GM21576 (cell line): Measurements from ENCODE around the gene RIPOR3.
"Not testable (repeated sequence)": the region's sequence is repeated elsewhere in the genome, so short reads cannot be mapped to it uniquely, and the experiment has no call there.

Source experiments
- ATAC-seq: cut with Tn5 transposase; IDR thresholded peaks from one replicate; pipeline ENCODE4 v1.9.1; 2021; ENCODE audit warnings: mild to moderate bottlenecking, moderate library complexity; ENCODE audit not compliant: unreplicated experiment

The RIPOR3 gene

DNA sequence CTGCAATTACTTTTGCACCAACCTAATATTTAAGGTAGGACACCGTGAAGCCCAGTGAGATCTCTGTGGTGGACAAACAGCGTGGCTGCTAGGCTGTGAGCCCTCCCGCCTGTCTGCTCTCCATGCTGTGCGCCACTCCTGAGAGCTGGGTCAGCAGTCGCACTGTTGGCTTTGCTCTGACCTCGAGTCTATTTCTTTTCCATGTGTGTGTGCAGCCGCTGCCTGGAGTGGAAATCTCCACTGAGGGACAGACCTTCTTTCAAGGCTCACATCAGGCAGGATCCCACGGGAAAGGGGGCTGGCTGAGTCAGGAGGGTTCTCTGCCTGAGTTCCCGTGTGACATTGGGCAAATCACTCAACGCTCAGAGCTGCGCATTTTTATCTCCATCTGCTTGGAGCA is 27.1 kb downstream of the RIPOR3 start:
- no peak for ATAC-seq

DNA sequence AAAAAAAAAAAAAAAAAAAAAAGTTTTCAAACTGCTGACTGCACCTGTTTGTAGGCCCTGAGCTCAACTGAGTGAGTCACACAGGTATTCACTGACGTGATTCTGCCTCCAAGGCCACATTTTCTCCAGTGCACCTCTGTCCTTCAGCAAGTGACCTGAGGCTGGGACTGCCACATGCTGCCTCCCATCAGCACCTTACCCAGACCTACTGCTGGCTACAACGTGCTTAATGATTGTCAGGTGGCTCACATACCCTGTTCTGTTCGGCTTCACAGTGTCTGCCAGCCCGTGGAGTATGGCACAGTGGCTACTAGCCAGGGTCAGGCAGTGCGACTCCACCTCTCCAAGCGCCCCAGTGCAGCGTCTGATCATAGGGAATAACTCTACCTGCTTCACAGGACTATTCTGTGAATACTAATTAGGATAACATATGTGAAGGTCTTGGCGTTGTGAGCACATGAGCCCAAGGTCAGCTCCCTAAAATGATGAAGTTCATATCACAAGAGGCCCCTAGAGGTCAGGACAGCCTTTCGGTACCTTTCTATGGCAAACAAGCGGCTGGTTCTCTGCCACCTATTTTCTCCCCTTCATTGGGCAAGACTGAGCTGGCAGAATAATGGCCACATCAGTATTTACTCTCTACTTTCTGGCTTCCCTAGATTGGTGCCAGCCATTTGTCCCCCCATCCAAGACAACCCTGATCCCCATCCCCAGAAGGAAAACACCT is 28.1 kb downstream of the RIPOR3 start:
- no peak for ATAC-seq

DNA sequence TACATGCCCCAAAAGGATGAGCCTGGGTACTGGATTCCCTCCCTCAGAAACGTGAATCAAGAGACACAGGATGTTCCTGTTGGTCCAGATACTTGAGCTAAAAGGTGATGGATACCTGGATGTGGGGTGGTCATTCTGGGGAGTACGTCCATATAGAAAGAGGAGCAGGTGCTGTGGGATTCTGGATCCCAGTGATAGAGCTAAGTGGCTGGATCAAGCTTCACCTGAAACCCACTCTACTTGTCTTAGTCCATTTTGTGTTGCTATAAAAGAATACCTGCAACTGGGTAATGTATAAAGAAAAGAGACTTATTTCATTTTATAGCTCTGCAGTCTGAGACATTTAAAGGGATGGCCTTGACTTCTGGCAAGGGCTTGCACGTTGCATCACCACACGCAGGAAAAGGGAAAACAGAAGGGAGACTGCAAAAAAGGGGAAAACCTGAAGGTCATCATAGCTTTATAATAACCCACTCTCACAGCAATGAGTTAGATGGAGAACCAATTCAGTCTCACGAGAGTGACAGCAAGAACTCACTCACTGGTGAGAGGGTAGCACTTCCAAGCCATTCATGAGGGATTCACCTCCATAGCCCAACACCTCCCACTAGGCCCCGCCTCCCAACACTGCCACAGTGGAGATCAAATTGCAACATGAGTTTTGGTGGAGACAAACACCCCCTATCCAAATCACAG is 31.2 kb downstream of the RIPOR3 start:
- ATAC-seq = no peak

DNA sequence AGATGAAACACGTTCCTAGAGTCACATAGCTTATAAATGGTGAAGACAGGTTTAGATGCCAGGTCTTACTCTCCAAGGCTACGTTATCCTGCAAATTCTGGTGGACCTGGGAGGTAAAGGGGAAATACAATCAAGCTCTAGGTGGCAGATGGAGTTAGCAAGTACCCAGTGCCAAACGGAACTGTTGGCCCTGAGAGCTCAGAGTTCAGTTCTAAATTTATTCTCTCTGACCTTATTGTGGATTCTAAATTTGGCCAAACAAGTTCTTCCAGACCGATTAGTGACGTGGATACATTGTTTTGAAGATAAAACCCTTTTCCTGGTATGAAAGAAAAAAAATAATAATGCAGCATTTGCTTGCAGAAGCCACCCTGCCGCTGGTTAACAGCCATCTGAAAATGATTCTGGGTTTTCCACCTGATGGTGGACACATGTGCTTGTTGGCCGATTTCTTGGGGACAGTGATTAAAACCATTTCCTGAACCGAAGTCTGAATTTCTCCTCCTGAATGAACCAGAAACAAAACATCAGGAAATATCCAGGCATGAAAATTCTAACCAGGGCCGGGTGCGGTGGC is 32.5 kb downstream of the RIPOR3 start:
- ATAC-seq = no peak

DNA sequence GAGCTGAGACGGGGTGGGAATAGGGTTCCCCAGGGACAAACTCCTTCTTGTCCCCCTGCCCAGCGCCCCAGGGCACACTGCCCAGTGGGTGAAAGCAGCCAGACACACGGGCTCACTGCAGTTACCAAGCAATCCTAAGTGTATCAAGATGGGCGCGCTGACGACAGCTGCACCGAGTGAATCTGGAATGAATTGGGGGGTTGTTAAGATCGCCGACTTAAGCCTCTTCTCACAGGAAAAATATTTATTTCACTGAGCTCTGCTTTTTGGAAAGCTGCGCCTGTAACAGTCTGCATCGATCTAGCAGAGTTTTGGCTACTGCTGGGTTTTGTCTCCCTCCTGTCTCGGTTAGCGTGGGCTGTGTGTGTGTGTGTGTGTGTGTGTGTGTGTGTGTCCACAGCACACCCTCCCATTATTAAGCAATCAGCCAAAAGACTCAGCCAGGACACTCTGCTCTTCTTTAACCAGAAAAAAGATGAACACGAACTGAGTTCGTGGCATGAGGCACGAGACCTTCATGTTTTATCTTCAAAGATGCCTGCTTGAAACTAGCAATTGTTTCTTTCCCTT is 35.9 kb downstream of the RIPOR3 start:
- ATAC-seq = no peak

DNA sequence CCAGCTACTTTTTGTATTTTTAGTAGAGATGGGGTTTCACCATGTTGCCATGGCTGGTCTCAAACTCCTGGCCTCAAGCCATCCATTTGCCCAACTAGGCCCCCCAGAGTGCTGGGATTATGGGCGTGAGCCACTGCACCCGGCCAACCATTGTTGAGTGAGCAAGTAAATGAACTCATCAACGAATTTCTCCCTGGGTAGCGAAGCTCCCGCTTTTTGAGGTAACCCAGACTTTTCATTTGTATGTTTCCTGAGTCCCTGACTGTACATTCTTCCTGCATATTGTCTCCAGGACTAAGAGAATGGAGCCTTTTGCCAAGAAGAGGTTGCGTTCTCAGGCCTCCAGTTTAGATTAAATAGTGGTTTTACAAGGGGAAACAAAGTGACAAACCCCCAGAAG is 36.4 kb downstream of the RIPOR3 start:
- ATAC-seq = no peak

DNA sequence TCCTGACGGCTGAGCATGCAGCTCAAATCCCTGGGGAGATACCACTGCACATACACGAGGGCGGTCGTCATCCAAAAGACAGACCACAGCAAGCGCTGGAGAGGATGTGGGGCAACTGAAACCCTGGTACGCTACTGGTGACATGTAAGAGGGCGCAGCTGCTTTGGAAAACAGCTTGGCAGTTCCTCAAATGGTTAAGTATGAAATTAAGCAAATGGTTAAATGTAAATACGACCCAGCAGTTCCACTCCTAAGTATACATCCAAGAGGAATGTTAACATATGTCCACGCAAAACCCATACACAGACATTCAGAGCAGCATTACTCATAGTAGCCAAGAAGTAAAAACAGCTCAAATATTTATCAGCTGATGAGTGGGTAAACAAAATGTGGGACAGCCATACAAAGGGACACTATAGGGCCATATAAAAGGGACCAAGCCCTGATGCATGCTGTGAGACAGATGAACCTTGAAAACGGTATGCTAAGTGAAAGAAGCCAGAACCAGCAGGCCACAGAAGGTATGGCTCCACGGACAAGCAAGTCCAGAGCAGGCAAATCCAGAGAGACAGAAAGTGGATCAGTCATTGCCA is 38.5 kb downstream of the RIPOR3 start:
- no peak for ATAC-seq

DNA sequence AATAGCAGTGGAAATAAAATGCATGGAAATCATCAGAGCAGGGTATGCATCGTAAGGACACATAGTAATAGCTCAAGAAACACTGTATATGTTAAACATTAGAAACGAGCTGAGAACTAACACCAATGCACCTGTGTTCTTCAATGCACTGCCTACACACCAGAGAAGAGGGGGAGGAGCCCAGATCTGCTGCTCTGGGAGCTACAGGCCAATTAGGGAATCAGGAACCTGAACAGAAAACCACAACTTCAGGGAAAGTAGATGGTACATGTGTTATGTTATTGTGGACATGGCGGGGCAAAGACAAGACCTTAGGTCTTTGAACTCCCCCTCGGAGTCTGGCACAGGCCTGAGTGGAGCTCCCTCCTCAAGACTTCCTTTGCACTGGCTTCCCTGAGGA is 39.7 kb downstream of the RIPOR3 start:
- no peak for ATAC-seq

DNA sequence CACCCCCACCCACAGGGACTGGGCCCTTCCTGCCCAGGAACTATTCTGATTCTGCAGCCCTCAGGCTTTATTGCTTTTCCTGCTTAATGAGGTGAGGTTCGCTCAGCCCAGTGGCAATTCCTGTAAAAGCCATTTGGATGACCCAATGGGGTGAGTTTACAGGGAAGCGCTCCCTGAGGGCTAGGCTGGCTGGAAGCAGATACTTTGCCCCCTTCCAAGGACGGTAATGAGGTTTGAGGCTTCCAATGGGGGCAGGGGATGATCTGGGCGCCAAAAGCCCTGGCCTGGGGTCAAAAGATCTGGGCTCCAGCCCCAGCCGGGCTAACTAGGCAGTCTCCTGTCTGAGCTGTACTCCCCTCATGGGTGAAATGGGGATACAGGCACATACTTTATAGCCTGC is 41.8 kb downstream of the RIPOR3 start:
- no peak for ATAC-seq

DNA sequence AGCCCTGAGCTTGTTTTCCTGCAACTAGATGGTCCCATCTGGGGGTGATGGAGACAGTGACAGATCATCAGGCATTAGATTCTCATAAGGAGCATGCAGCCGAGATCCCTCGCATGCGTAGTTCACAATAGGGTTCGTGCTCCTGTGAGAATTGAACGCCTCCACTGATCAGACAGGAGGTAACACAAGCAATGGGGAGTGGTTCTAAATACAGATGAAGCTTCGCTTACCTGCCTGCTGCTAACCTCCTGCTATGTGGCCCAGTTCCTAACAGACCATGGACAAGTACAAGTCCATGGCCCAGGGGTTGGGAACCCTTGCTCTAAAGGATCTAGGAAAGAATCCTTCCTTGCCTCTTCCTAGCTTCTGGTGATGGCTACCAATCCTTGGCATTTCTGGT is 42.7 kb downstream of the RIPOR3 start:
- no peak for ATAC-seq

DNA sequence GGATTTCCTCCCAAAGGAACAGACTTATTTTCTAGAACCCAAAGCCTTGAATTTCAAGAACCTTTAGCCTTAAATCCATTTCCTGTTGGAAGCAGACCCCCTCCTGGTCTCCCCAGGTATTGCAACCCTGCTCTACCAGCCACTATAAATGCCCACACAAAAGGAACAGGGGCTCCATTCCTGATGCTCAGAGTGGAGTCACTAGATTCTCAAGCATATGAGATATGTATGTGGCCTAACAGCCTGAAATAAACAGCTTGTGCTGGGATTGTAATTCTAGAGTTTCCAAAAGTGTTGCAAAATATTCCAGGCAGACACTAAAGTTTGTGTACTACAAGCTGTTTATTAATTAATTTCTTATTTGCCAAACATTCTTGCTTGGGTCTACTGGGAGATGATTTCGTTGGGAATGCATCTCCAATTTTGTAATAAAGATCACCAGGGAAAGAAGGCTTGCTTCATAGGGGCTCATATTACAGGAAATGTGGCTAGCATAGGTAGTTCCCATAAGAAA is 44.8 kb downstream of the RIPOR3 start:
- ATAC-seq = no peak

DNA sequence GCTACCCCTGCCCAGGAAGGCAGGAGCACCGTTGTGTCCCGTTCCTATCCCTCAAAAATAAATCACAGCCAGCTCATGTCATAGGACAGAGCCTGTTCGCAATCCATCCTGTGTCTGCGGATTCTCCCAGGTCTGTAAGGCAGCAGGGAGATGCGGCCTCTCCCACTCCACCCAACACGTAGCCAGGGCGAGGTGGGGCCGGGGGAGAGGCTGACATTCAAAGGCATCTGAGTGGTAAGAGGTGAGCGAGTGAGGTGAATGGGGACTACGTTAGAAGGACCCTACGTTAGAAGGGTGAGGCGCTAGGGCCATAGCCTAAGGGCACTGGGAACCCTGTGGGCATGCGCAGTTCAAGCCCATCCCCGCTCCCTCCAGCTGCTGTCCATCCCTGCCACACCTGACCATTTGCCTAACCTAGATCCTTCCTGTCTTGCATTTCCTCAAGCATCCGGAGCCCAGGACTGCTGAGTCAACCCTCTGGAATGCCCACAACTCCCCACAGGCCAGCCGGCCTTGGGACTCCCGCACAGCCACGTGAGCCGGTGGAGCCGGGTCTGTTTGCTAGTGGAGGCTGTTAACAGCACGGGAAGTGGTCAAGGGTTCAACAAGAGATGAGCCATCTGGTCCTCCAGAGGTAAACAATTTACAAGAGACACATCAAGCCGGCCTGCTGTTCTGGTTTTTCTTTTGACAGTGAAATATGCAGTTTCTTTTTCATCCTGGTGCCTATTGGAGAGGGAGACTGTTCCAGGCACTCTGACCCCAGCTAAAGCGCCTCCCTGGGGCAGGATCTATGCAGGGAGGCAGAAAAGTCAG is 45.9 kb downstream of the RIPOR3 start:
- no peak for ATAC-seq

DNA sequence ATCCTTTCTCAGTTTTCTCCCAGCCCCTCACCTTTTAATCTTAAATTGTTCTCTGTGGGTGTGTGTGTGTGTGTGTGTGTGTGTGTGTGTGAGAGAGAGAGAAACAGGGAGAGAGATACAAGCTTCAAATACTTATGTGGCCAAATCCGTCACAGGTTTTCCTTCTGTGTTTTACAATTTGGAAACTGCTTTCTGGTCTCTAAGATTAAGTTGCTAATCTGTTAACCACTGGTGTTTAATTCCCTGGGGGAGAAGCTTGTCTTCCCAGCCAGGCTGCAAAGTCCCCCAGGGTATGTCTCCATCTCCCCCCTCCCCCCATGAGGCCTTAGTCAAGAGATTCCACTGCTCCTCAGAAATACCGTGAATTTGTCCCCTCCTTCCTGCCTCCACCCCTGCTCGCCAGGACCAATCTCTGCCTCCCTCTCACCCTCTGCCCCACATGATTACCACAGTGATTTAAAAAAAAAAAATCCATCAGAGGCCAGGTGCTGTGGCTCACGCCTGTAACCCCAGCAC is 49.0 kb downstream of the RIPOR3 start:
- ATAC-seq = no peak

DNA sequence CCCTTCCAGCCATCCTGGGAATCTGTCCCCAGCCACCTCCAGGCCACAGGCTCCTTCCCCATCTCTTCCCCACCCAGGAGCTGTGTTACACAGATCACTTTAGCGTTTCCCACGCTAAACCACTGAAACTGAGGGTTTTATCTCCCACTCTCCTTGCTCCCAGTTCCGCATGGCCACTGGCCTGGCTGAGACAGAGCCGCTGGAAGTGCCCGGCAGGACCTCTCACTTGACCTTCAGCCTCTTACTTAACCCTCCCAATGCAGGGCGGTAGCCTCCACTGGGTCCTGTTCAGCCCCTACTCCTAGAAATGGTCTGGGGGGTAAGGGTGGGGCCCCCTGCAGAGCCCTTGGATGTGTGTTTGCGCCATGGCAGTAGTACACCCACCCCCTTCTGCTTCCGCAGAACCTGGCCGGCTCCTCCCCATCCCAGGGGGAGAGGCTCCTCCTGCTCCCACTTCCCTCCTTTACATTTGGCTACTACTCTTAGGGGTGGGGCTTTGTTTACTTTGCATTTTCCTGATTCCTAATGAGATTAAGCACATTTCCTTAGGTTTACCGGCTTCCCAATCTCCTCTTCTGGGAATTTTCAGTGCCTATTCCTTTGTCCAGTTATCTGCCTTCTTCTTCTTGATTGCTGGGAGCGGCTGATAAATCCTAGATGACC is 49.6 kb downstream of the RIPOR3 start:
- not testable (repeated sequence) for ATAC-seq

DNA sequence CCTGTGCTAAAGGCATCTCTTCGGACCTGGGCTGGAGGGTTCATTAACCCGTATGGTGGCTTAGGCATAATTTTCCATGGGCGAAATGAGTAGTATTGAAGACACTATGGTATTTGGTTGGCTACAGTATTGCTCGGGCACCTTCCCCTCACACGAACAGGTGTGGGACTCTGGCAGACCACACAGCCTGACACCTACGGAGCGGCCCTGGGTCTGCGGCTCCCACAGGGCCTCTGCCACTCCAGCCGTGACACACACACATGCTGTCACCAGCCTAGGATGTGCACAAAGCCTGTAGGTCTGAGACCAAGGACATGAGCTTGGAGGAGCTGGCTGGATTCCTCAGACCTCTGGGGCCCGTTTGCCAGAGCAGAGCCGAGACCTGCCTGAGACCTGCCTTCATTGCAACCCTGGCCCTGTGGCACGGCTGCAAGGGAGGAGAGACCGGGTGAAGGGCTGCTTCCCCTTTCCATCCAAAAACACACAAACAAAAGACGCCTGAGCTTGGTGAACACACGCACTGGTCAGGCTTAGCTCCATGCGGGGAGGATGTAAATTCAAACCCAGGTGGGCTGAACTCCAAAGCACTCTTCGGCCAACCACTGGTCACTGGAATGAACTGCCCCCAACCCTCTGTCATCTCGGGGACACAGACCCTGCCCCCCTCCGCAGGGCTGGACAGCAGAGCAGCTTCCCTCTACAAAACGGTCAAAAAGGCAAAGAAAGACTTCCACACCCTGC is 51.2 kb downstream of the RIPOR3 start:
- ATAC-seq = not testable (repeated sequence)

DNA sequence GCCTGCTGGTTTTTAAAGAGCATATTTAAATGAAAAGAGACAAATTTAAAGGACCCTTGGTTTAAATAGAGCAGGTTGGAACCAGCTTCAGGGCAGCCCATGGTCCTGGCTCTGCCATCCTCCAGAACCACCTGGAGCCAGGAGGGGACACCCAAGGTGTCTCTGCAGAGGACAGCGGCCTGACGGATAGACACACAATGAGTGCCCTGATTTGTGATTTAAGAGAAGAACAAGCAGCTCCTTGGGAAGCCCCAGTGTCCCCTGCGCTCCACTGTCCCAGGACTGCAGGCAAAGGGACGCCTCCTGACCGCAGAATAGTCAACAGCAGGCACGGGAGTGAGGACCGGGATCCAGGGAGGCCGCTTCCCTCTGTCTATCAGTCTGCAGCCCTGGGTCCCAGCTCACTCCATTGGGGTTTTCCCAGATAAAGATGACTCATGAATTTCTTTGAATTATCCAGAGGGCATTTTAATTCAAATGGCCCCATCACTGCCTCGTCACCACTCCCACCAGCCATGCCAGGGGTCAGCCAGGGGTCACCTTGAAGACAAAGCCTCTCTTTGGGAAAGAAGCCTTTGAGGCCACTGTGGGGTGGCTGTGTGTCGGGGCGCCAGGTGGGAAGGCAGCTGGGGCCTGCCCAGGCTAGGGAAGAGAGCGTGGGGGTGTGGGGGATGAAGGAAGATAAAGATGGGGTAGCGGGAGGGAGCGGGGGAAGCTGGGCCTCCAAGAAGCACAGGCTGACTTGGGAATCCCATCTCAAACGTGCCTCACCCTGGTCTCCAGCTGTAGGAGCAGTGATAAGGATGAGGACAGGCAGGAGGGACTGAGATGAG is 53.1 kb downstream of the RIPOR3 start:
- not testable (repeated sequence) for ATAC-seq

DNA sequence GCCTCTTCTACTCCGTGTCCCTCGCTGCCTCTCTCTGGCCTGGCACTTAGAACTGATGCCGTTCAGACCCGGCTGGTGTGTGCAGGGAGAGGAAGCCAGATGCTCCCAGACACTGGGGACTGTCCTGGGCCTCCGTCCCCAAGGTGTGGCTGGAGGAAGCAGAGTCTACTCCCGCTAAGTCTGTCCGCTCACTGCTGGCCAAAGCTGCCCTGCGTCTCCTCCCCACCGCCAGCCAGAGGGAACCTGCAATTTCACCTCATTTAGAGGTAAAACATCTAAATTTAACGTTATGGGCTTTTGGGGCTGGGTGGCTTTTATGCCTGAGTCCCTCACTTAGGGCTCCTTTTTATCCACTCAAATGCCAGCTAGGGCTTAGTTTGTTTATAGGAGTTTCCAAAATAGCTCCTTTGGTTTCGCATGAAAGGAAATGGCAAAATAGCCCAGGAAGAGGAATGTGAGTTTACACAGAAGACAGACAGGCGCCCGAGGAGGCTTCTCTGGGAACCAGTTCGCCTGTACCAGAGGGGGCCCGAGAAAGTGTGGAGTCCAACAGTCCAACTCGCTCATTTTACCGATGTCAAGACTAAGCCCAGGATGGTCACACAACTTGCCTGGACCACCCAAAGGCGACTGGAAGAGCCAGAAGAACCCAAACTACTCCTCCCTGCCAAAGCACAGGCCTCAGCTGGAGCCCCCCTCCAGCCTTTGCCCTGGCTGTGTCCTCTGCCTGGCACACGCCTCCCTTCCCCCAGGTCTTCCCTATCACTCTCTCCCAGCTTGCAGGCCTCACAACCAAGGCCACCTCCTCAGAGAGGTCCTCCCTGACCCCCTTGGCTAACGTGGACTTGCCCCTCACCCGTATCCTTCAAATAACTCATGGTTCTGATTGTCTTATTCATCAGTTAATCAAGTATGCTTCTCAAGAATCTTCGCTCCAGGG is 54.5 kb downstream of the RIPOR3 start:
- ATAC-seq = no peak
